HCT116 (cell line): ENCODE measurements around the gene KCNK2. TPM values are rescaled to one million over a fixed set of nuclear protein-coding genes. Genes with fewer than 3 reads are reported as not detected.

Experiments used
- ATAC-seq: fragments of 200-7000 bp; cut with Tn5 transposase; 2 replicates; pipeline ENCODE4 v1.9.1; 2020; ENCODE audit warnings: mild to moderate bottlenecking, moderate library complexity
- BruUV-seq: library from RNA; stranded (reverse); fragments of 400-500 nt; replicated peaks from 2 replicates; lab custom pipeline; 2021; lab: Mats Ljungman, UMichigan
- CTCF ChIA-PET: fragments of 300-600 bp; sonication (Branson Sonifier 250); formaldehyde crosslinking; loops from one replicate; lab custom pipeline; 2021; ENCODE audit warnings: antibody characterized with exemption; lab: Charles Lee
- POLR2A ChIA-PET: fragments of 300-600, 350-600 bp; sonication (Branson Sonifier 250); formaldehyde crosslinking; loops from one replicate; lab custom pipeline; 2021; ENCODE audit warnings: antibody characterized with exemption; lab: Charles Lee
- RAD21 ChIA-PET, 2 experiments: fragments of 300-600 bp; sonication (Branson Sonifier 250); formaldehyde crosslinking; loops; one replicate each; lab custom pipeline; 2023; ENCODE audit warnings: low total read pairs in 2 of 2; ENCODE audit not compliant: uncharacterized antibody in 2 of 2, unreplicated experiment in 2 of 2, low non-redundant PET in 1 of 2; lab: Charles Lee
- DNase-seq: peaks from one replicate; pipeline ENCODE4 v3.0.0-alpha.2; 2010; ENCODE audit warnings: low read depth, low spot score
- H2AFZ ChIP-seq: fragments of 200-600 bp; shearing (Covaris generic), sonication (generic); 2 replicates; pipeline ENCODE4 v1.6.1; 2017; ENCODE audit warnings: low read depth, mixed run types, mixed read lengths, antibody characterized with exemption, low read length; ENCODE audit not compliant: poor library complexity, severe bottlenecking
- H3K27ac ChIP-seq: 2 replicates; pipeline ENCODE4 v1.5.1; 2012; ENCODE audit warnings: low read depth, low read length
- H3K27me3 ChIP-seq: fragments of 200-600 bp; sonication (generic); 2 replicates; pipeline ENCODE4 v1.6.1; 2016; ENCODE audit warnings: mixed run types, low read length, mixed read lengths; ENCODE audit not compliant: insufficient read depth
- H3K36me3 ChIP-seq, 2 experiments: fragments of 200-500 bp in 1 of 2; fragments of 200-600 bp in 1 of 2; sonication (Bioruptor generic) in 1 of 2; sonication (generic) in 1 of 2; 2 replicates each; pipeline versions ENCODE4 v1.5.1 to v1.6.1; 2014 to 2016; ENCODE audit warnings: low read length in 2 of 2, inconsistent platforms in 1 of 2, mixed read lengths in 1 of 2, mixed run types in 1 of 2; ENCODE audit not compliant: insufficient read depth in 2 of 2, control insufficient read depth in 1 of 2
- H3K4me1 ChIP-seq, 2 experiments: fragments of 200-600 bp in 1 of 2; sonication (generic) in 1 of 2; 2 replicates each; pipeline versions ENCODE4 v1.5.1 to v1.6.1; 2012 to 2017; ENCODE audit warnings: low read length in 2 of 2, inconsistent platforms in 1 of 2, mild to moderate bottlenecking in 1 of 2, mixed read lengths in 1 of 2, mixed run types in 1 of 2, moderate library complexity in 1 of 2; ENCODE audit not compliant: insufficient read depth in 2 of 2, control insufficient read depth in 1 of 2
- H3K4me2 ChIP-seq: fragments of 200-600 bp; sonication (generic); 2 replicates; pipeline ENCODE4 v1.6.1; 2017; ENCODE audit warnings: mixed run types, low read length, mixed read lengths
- H3K4me3 ChIP-seq, 2 experiments: fragments of 200-600 bp in 1 of 2; sonication (generic) in 1 of 2; replicated peaks in 1 of 2; 2 replicates each; pipeline ENCODE4 v1.5.1; 2011 to 2016; ENCODE audit warnings: low read length in 2 of 2, control low read depth in 1 of 2, low read depth in 1 of 2, mild to moderate bottlenecking in 1 of 2, mixed read lengths in 1 of 2, mixed run types in 1 of 2
- H3K79me2 ChIP-seq: fragments of 200-600 bp; sonication (generic); 2 replicates; pipeline ENCODE4 v1.6.1; 2017; ENCODE audit warnings: mild to moderate bottlenecking, mixed run types, low read length, moderate library complexity, mixed read lengths; ENCODE audit not compliant: insufficient read depth
- H3K9ac ChIP-seq: fragments of 200-600 bp; sonication (generic); 2 replicates; pipeline ENCODE4 v1.6.1; 2016; ENCODE audit warnings: low read length, mixed read lengths
- H3K9me2 ChIP-seq: fragments of 200-600 bp; sonication (generic), shearing (Covaris generic); 2 replicates; pipeline ENCODE4 v1.6.1; 2017; ENCODE audit warnings: mixed run types, mild to moderate bottlenecking, moderate library complexity; ENCODE audit not compliant: insufficient read depth
- H3K9me3 ChIP-seq, 2 experiments: fragments of 200-500 bp in 1 of 2; fragments of 200-600 bp in 1 of 2; sonication (Bioruptor generic) in 1 of 2; sonication (generic) in 1 of 2; 2 replicates each; pipeline ENCODE4 v1.6.1; 2014 to 2017; ENCODE audit warnings: low read length in 2 of 2, mixed read lengths in 2 of 2, inconsistent platforms in 1 of 2, low read depth in 1 of 2, mild to moderate bottlenecking in 1 of 2, mixed run types in 1 of 2, moderate library complexity in 1 of 2; ENCODE audit not compliant: control insufficient read depth in 1 of 2, insufficient read depth in 1 of 2
- H4K20me1 ChIP-seq: fragments of 200-600 bp; sonication (generic), shearing (Covaris generic); 2 replicates; pipeline ENCODE4 v1.6.1; 2017; ENCODE audit warnings: mixed run types, mild to moderate bottlenecking, moderate library complexity; ENCODE audit not compliant: insufficient read depth
- CBX3 ChIP-seq: IDR thresholded peaks from 2 replicates; pipeline ENCODE4 v1.6.1; 2012; ENCODE audit warnings: low read depth
- EZH2phosphoT487 ChIP-seq: fragments of 200-600 bp; IDR thresholded peaks from 2 replicates; pipeline ENCODE4 v1.6.1; 2018; ENCODE audit warnings: antibody characterized with exemption, borderline replicate concordance
- JUND ChIP-seq: IDR thresholded peaks from 2 replicates; pipeline ENCODE4 v1.6.1; 2012
- POLR2AphosphoS5 ChIP-seq: IDR thresholded peaks from 2 replicates; pipeline ENCODE4 v1.6.1; 2011; ENCODE audit warnings: mild to moderate bottlenecking, low read depth, low read length, moderate library complexity
- RAD21 ChIP-seq: IDR thresholded peaks from 2 replicates; pipeline ENCODE4 v1.6.1; 2012; ENCODE audit warnings: low read depth, mild to moderate bottlenecking
- TCF7L2 ChIP-seq: IDR thresholded peaks from 2 replicates; pipeline ENCODE4 v1.7.0; 2011; ENCODE audit warnings: borderline replicate concordance, inconsistent platforms; ENCODE audit not compliant: insufficient read depth, insufficient read length; ENCODE audit errors: extremely low read depth
- YY1 ChIP-seq: IDR thresholded peaks from 2 replicates; pipeline ENCODE4 v1.6.1; 2011; ENCODE audit warnings: low read length, low read depth, moderate library complexity, mild to moderate bottlenecking; ENCODE audit not compliant: insufficient replicate concordance; ENCODE audit errors: extremely low read depth
- intact Hi-C: fragments of 100-400 bp; cut with micrococcal nuclease; formaldehyde crosslinking; loops from 2 replicates; pipeline ENCODE4 v1.10.0; 2022
- total RNA-seq: library from RNA; stranded (reverse); gene quantifications from one replicate; pipeline ENCODE4 v1.2.1, GENCODE V29; 2021; ENCODE audit not compliant: unreplicated experiment
- TF ChIP-seq, protein P1 (sequence below): IDR thresholded peaks from 2 replicates; pipeline ENCODE4 v1.6.1; 2012
- TF ChIP-seq, protein P2 (sequence below): IDR thresholded peaks from 2 replicates; pipeline ENCODE4 v1.6.1; 2012; ENCODE audit warnings: low read depth

Gene KCNK2
- total RNA-seq, 1 experiment from 2014 or later: 0.27 TPM

GRCh38 chr1:215141460-215141859, 58.9 kb downstream of the KCNK2 start (continued):
- TF ChIP-seq JUND: no peak
- TF ChIP-seq TCF7L2: no peak

DNA sequence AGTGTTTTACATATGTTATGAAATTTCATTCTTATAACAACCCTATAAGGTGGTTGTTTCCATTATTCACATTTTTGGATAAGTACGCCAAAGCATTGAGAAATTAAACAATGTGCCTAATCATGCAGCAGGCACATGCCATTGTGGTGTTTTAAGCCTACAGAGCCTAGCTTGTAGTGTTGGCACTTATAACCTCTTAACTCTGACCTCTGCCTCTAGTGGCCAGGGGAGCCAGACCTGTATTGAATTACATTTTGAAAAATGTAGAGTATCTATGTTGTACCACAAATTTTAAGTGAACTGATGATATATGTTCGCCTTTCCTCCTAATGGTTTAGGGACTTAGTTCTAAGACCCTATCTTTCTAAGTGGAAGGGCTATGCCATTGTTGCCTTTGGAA, 61.0 kb downstream of the KCNK2 start:
- DNase-seq: no peak
- H3K27me3 ChIP-seq: no peaks in the 10 kb centered on the region
- no peaks in the 10 kb centered on the region for H4K20me1 ChIP-seq
- no peaks in the 10 kb centered on the region for H3K36me3 ChIP-seq
- no peak overlapping the region for H3K4me3 ChIP-seq
- ChIA-PET POLR2A (no interaction called here), CTCF (interaction anchor here (0.6 kb wide), 1 partner anchor 929 kb away, joined by 3 read pairs; no protein-coding TSS in a partner anchor), RAD21 (no interaction called here)
- no peak overlapping the region for H3K9ac ChIP-seq
- no peaks in the 10 kb centered on the region for H3K9me3 ChIP-seq
- no peaks in the 10 kb centered on the region for H3K4me1 ChIP-seq
- no peak overlapping the region for H3K4me2 ChIP-seq
- H3K79me2 ChIP-seq: no peaks in the 10 kb centered on the region
- no peak overlapping the region for H2AFZ ChIP-seq
- no TSS peak for BruUV-seq
- intact Hi-C loops: no loop called here
- no peak for ATAC-seq
- no peaks in the 10 kb centered on the region for H3K9me2 ChIP-seq
- H3K27ac ChIP-seq: no peak overlapping the region
- TF ChIP-seq, protein P1, sequence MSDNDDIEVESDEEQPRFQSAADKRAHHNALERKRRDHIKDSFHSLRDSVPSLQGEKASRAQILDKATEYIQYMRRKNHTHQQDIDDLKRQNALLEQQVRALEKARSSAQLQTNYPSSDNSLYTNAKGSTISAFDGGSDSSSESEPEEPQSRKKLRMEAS: no peak
- TF ChIP-seq TCF7L2 (no peak), POLR2AphosphoS5 (no peak), CBX3 (no peak), YY1 (no peak), EZH2phosphoT487 (no peak), RAD21 (no peak)
- TF ChIP-seq, protein P2, sequence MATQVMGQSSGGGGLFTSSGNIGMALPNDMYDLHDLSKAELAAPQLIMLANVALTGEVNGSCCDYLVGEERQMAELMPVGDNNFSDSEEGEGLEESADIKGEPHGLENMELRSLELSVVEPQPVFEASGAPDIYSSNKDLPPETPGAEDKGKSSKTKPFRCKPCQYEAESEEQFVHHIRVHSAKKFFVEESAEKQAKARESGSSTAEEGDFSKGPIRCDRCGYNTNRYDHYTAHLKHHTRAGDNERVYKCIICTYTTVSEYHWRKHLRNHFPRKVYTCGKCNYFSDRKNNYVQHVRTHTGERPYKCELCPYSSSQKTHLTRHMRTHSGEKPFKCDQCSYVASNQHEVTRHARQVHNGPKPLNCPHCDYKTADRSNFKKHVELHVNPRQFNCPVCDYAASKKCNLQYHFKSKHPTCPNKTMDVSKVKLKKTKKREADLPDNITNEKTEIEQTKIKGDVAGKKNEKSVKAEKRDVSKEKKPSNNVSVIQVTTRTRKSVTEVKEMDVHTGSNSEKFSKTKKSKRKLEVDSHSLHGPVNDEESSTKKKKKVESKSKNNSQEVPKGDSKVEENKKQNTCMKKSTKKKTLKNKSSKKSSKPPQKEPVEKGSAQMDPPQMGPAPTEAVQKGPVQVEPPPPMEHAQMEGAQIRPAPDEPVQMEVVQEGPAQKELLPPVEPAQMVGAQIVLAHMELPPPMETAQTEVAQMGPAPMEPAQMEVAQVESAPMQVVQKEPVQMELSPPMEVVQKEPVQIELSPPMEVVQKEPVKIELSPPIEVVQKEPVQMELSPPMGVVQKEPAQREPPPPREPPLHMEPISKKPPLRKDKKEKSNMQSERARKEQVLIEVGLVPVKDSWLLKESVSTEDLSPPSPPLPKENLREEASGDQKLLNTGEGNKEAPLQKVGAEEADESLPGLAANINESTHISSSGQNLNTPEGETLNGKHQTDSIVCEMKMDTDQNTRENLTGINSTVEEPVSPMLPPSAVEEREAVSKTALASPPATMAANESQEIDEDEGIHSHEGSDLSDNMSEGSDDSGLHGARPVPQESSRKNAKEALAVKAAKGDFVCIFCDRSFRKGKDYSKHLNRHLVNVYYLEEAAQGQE: no peak
